ENCODE measurements around the gene ASCC1.

Gene ASCC1, protein sequence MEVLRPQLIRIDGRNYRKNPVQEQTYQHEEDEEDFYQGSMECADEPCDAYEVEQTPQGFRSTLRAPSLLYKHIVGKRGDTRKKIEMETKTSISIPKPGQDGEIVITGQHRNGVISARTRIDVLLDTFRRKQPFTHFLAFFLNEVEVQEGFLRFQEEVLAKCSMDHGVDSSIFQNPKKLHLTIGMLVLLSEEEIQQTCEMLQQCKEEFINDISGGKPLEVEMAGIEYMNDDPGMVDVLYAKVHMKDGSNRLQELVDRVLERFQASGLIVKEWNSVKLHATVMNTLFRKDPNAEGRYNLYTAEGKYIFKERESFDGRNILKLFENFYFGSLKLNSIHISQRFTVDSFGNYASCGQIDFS

DNA sequence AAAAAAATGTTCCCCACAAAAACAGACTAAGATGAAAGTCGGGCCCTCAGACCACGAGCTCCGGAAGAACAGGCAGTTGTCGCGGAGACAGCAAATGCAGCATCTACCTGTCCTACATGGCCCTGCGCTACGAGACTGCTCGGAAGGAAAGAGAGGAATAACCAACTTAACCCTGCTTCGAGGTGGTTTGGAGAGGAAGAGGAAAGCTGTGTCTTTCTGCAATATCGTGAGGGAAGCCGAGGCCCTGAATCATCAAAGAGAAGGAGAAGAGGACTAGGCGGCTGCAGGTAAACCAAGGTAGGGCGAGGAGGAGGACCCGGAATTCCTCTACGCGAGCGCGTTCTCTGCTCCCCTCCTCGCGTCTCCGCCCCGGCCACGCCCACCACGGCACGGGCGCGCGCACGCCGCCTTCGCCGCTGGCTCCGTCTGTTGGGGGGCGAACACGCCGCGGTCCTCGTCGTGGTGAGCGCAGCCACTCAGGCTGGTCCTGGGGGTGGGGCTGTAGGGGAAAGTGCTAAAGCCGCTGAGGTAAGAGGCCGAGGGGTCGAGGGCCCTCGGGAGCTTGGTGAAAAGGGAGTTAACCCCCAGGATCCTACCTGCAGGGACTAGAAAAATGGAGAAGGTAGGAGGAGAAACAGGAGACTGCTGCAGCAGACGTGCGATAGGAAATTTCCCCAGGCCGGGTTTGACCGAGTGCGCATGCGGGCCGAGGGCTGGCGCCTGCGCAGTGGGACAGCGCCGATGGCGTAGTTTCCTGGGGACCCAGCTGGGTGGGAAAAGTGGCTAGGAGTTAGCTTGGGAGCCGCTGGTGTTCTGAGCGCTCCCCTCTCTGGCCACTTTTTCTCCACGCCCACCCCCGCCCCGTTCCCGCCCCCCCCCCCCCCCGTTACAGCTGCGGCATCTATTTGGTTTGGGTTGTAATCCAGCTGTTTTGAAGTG, at the start of gene ASCC1, which contains the start of gene ANAPC16:
Gene ASCC1 (minus strand): TSS at position 666 of the 939 bp plus-strand sequence. CDS start 2,978 bp downstream, outside the sequence.
Gene ANAPC16 (plus strand): TSS at position 402 of the 939 bp plus-strand sequence. CDS start 7,903 bp downstream, outside the sequence.
- DNase-seq (ENCODE audit: extremely low read depth, low read depth): peak; percentile 67
- TF ChIP-seq, protein P1, sequence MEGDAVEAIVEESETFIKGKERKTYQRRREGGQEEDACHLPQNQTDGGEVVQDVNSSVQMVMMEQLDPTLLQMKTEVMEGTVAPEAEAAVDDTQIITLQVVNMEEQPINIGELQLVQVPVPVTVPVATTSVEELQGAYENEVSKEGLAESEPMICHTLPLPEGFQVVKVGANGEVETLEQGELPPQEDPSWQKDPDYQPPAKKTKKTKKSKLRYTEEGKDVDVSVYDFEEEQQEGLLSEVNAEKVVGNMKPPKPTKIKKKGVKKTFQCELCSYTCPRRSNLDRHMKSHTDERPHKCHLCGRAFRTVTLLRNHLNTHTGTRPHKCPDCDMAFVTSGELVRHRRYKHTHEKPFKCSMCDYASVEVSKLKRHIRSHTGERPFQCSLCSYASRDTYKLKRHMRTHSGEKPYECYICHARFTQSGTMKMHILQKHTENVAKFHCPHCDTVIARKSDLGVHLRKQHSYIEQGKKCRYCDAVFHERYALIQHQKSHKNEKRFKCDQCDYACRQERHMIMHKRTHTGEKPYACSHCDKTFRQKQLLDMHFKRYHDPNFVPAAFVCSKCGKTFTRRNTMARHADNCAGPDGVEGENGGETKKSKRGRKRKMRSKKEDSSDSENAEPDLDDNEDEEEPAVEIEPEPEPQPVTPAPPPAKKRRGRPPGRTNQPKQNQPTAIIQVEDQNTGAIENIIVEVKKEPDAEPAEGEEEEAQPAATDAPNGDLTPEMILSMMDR (IDR thresholded peaks at IDR 0.05; ENCODE audit: low read depth, low read length, missing control alignments): no peak
- H3K4me3 ChIP-seq (replicated peaks; ENCODE audit: low read depth, low read length): peak within 1 kb of the TSS; percentile 67

DNA sequence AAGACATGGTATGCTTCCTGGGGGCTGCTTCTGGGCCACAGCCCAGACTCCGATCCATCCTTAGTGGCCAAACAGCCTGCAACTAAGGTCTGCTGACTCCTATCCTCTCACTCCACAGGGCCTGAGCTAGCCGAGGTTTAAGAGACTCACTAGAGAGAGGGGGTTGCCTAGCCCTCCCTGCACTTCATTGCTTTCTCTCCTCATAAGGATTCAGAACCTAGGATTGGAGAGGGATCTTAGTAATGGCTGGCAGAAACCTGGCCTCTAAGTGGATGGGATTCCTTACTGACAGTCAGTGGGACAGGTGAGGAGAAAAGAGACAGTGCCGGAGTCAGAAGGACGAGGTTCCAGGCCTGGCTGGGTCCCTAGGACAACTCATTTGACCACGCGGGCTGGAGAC, 49.4 kb upstream of the ASCC1 start:
- TF ChIP-seq, protein P1 (IDR thresholded peaks at IDR 0.05; ENCODE audit: low read depth, low read length, missing control alignments): no peak
- H3K4me3 ChIP-seq (replicated peaks; ENCODE audit: low read depth, low read length): no peak overlapping the region
- DNase-seq (ENCODE audit: extremely low read depth, low read depth): no peak

DNA sequence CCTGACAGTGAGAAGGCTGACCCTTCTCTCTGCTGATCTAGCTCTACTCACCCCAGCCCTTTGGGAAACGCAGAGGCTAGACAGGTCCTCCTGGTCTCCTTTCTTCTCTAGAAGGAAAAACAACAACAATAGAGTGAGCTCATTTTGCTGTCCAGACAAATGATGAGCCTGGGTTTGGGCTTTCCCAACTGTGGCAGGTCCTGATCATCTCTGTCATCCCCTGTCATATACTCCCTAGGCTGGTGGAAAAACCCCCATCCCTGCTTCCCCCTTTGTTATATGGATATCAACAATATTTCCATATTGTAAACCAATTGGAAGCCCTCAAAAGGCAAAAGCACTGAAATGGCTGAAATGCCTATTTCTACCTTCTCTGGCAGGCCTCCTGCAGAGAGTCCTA, 48.5 kb upstream of the ASCC1 start:
- no peak for DNase-seq (ENCODE audit: extremely low read depth, low read depth)
- TF ChIP-seq, protein P1 (IDR thresholded peaks at IDR 0.05; ENCODE audit: low read depth, low read length, missing control alignments): no peak
- H3K4me3 ChIP-seq (replicated peaks; ENCODE audit: low read depth, low read length): no peak overlapping the region

DNA sequence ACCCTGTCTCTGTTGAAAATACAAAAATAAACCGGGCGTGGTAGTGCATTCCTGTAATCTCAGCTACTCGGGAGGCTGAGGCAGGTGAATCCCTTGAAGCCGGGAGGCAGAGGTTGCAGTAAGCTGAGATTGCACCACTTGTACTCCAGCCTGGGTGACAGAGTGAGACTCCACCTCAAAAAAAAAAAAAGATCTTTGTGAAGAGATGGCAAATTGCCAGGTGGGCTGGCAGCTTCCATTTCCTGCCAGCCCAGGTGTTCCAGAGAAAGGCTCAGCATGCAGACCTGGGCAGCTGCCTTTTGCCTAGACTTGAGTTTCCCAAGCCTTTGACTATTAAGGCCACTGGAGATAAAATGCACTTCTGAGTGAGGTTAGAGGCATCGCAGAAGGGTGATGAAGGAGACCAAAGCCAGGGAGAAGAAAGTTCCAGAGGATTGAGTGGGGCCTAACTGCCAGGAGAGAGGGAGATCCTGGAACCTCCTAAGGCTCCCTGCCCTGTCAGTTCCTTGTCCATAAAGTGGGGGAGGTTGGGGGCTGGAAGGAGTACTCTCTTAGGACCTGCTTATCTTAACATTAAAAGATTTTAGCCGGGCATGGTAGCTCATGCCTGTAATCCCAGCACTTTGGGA, 47.7 kb upstream of the ASCC1 start:
- TF ChIP-seq, protein P1 (IDR thresholded peaks at IDR 0.05; ENCODE audit: low read depth, low read length, missing control alignments): no peak

DNA sequence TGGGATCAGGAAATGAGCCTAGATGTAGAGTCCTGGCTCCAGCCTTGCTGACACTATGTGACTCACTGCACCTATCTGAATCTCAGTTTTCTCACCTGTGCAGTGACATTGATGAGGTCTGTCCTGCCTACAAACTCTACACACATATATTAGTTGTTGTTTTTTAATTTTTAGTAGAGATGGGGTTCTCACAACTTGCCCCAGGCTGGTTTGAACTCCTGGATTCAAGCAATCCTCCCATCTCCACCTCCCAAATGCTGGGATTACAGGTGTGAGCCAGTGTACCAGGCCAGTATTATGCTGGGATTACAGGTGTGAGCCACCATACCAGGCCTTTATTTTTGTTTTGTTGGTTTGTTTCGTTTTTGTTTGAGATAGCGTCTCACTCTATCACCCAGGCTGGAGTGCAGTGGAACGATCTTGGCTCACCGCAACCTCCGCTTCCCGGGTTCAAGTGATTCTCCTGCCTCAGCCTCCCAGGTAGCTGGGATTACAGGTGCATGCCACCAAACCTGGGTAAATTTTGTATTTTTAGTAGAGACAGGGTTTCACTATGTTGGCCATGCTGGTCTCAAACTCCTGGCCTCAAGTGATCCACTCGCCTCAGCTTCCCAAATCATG, 45.8 kb upstream of the ASCC1 start:
- no peak overlapping the region for H3K4me3 ChIP-seq (replicated peaks; ENCODE audit: low read depth, low read length)
- no peak for DNase-seq (ENCODE audit: extremely low read depth, low read depth)
- TF ChIP-seq, protein P1 (IDR thresholded peaks at IDR 0.05; ENCODE audit: low read depth, low read length, missing control alignments): no peak

More for the DNA sequence above, 47.7 kb upstream of the ASCC1 start:
- no peak for DNase-seq (ENCODE audit: extremely low read depth, low read depth)
- H3K4me3 ChIP-seq (replicated peaks; ENCODE audit: low read depth, low read length): no peak overlapping the region
